Dermis blood vessel endothelial cell (primary cell): ENCODE results near the gene SELENOO. TPM values are rescaled to one million over a fixed set of nuclear protein-coding genes. Genes with fewer than 3 reads are reported as not detected.

Source experiments
- DNase-seq: peaks from one replicate; pipeline ENCODE4 v3.0.0; 2010
- total RNA-seq: library from RNA; depleted of rRNA; stranded (reverse); fragments of >200 nt; gene quantifications from 2 replicates; pipeline ENCODE4 v1.2.3, GENCODE V29; 2014

SELENOO gene
- total RNA-seq, 1 donor from 2014 or later, result 32.8 TPM

GRCh38 chr22:50256258-50256862 is 55.5 kb downstream of the SELENOO start:
- no peak for DNase-seq

GRCh38 chr22:50257041-50257440 is 56.2 kb downstream of the SELENOO start:
- no peak for DNase-seq

- no peak for DNase-seq
Observed at GRCh38 chr22:50257451-50258360, 56.9 kb downstream of the SELENOO start.

GRCh38 chr22:50258361-50259292 is 57.8 kb downstream of the SELENOO start:
- no peak for DNase-seq

GRCh38 chr22:50259302-50259701 is 58.5 kb downstream of the SELENOO start:
- no peak for DNase-seq

- DNase-seq, result no peak
Observed at GRCh38 chr22:50260434-50260800, 59.6 kb downstream of the SELENOO start.

GRCh38 chr22:50260801-50261614 is 60.2 kb downstream of the SELENOO start:
- peak; percentile 76 for DNase-seq

GRCh38 chr22:50261615-50262459 is 61.0 kb downstream of the SELENOO start, which contains the start of gene MAPK12:
TSS of gene MAPK12 (minus strand) at chr22:50261683. CDS start at chr22:50261509, 174 bp downstream.
- DNase-seq, result peak; percentile 68

- no peak for DNase-seq
Observed at GRCh38 chr22:50262460-50262911, 61.7 kb downstream of the SELENOO start.

GRCh38 chr22:50262973-50263617 is 62.3 kb downstream of the SELENOO start:
- DNase-seq, result no peak

GRCh38 chr22:50264104-50264745 is 63.4 kb downstream of the SELENOO start:
- no peak for DNase-seq

GRCh38 chr22:50264946-50265669 is 64.3 kb downstream of the SELENOO start:
- DNase-seq, result no peak

GRCh38 chr22:50266994-50267393 is 66.2 kb downstream of the SELENOO start:
- no peak for DNase-seq

Other genes starting within 250 kb of the SELENOO start
- 463 and 464 TPM in 2 replicates for gene PIM3, start 240.2 kb upstream of the SELENOO start, total RNA-seq
- gene IL17REL, start 188.2 kb upstream of the SELENOO start, total RNA-seq, result 0.05 and 0.17 TPM in 2 replicates
- not detected in 2 replicates for gene TTLL8, start 142.7 kb upstream of the SELENOO start, total RNA-seq
- gene MLC1, start 115.6 kb upstream of the SELENOO start, total RNA-seq, result not detected in 2 replicates
- 19.4 and 35.1 TPM in 2 replicates for gene MOV10L1, start 111.0 kb upstream of the SELENOO start, total RNA-seq
- gene PANX2, start 30.3 kb upstream of the SELENOO start, total RNA-seq, result 0.34 and 0.60 TPM in 2 replicates
- gene TRABD, start 15.1 kb upstream of the SELENOO start, total RNA-seq, result 25.2 and 39.4 TPM in 2 replicates
- gene TUBGCP6, start 44.0 kb downstream of the SELENOO start, total RNA-seq, result 28.5 and 38.1 TPM in 2 replicates
- 35.2 and 39.5 TPM in 2 replicates for gene HDAC10, start 50.3 kb downstream of the SELENOO start, total RNA-seq
- 73.4 and 118 TPM in 2 replicates for gene MAPK12, start 60.7 kb downstream of the SELENOO start, total RNA-seq
- gene MAPK11, start 69.4 kb downstream of the SELENOO start, total RNA-seq, result 21.4 and 41.7 TPM in 2 replicates
- 96.1 and 135 TPM in 2 replicates for gene PLXNB2, start 106.6 kb downstream of the SELENOO start, total RNA-seq
- 1.3 and 3.6 TPM in 2 replicates for gene DENND6B, start 126.0 kb downstream of the SELENOO start, total RNA-seq
- gene PPP6R2, start 142.3 kb downstream of the SELENOO start, total RNA-seq, result 67.0 and 82.9 TPM in 2 replicates